Vagina (tissue), 2 donors: ENCODE measurements around the gene ZNF385A.

Experiments used
- POLR2A ChIP-seq, 2 donors: fragments of 450-650 bp; IDR thresholded peaks; one replicate each; pipeline ENCODE4 v1.6.1; 2017; ENCODE audit warnings: antibody characterized with exemption in 2 of 2, mild to moderate bottlenecking in 2 of 2, moderate library complexity in 2 of 2
- POLR2AphosphoS5 ChIP-seq, 2 donors: sonication (generic); formaldehyde crosslinking; IDR thresholded peaks; one replicate each; pipeline ENCODE4 v1.9.0; 2017; ENCODE audit warnings: antibody characterized with exemption in 2 of 2, mild to moderate bottlenecking in 2 of 2, low read depth in 1 of 2; ENCODE audit not compliant: insufficient read depth in 1 of 2

DNA sequence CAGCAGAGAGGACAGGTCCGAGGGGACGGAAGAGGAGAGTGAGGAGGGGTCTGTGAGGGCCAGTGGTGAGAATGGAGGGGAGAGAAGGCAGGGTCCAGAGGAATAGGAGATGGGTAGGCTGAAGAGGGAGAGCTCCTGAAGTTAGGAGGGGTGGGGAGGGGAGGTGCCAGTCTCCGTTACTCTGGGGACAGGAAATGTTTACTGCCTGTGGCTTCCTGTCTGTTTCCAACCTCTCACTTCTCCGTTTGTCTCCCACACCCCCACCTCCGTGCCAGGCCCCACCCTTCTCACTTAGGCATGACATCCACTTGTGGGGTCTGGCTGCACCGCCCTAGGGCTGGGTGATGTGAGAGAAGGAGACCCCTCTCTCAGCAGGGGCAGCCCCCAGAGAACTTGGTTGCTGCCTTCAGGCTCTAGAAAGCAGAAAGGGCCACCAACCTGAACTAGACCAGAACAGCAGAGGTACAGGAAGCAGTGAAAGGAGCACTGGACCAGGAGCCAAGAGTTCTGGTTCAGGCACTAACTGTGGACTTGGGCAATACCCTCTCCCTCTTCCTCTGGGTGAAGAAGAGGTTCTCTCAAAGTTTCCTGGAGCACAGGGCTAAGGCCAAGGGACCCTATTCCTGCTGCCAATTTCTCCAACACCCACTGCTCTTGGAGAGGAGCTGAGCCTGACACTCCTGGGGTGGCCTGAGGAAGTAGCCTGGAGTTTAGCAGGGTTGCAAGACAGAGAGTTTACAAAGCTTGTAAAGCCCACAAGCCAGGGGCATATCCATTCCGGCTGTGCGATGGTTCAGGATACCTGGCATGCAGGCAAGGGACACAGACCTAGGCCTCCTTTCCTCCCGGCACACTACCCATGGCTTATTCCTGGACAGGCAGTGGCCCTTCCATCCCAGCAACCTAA lies 29.0 kb upstream of the ZNF385A start:
- no peak for TF ChIP-seq POLR2AphosphoS5 (IDR thresholded peaks at IDR 0.05; ENCODE audit: insufficient read depth in 1 of 2, low read depth in 1 of 2)
- no peak for TF ChIP-seq POLR2A (IDR thresholded peaks at IDR 0.05)
